HG03135 (cell line): ENCODE results near the gene HAVCR2.

Experiments
- ATAC-seq: cut with Tn5 transposase; IDR thresholded peaks from one replicate; pipeline ENCODE4 v1.9.1; 2021; ENCODE audit warnings: mild to moderate bottlenecking, moderate library complexity; ENCODE audit not compliant: unreplicated experiment

The HAVCR2 gene

GRCh38 chr5:157108976-157109375, at the start of gene HAVCR2:
Gene HAVCR2 (minus strand): TSS chr5:157109044. CDS start chr5:157108983, 61 bp downstream.
- peak; percentile 83 for ATAC-seq

GRCh38 chr5:157157293-157157891, 48.5 kb upstream of the HAVCR2 start:
- ATAC-seq = no peak

GRCh38 chr5:157155297-157155696, 46.5 kb upstream of the HAVCR2 start:
- no peak for ATAC-seq

- ATAC-seq = no peak
Measured at GRCh38 chr5:157150995-157151394, 42.2 kb upstream of the HAVCR2 start.

GRCh38 chr5:157148734-157149615, 40.1 kb upstream of the HAVCR2 start:
- no peak for ATAC-seq

- ATAC-seq = peak; percentile 36
Measured at GRCh38 chr5:157143127-157143971, 34.5 kb upstream of the HAVCR2 start.

- peak; percentile 100 for ATAC-seq
Measured at GRCh38 chr5:157142317-157143126, 33.7 kb upstream of the HAVCR2 start, which contains the start of gene MED7. Gene MED7 (minus strand): TSS chr5:157142865. CDS start chr5:157139431, 3,434 bp downstream.

GRCh38 chr5:157137691-157138090, 28.8 kb upstream of the HAVCR2 start:
- ATAC-seq = no peak

GRCh38 chr5:157132281-157132612, 23.4 kb upstream of the HAVCR2 start:
- ATAC-seq = no peak

GRCh38 chr5:157130925-157131324, 22.1 kb upstream of the HAVCR2 start:
- no peak for ATAC-seq

GRCh38 chr5:157121709-157122108, 12.9 kb upstream of the HAVCR2 start:
- no peak for ATAC-seq

GRCh38 chr5:157120102-157120501, 11.3 kb upstream of the HAVCR2 start:
- ATAC-seq = no peak

GRCh38 chr5:157116483-157116954, 7.7 kb upstream of the HAVCR2 start:
- ATAC-seq = no peak

GRCh38 chr5:157115502-157115901, 6.7 kb upstream of the HAVCR2 start:
- ATAC-seq = no peak

GRCh38 chr5:157115012-157115411, 6.2 kb upstream of the HAVCR2 start:
- no peak for ATAC-seq

- no peak for ATAC-seq
Measured at GRCh38 chr5:157113002-157113401, 4.2 kb upstream of the HAVCR2 start.

- ATAC-seq = peak; percentile 68
Measured at GRCh38 chr5:157109744-157110143, 900 bp upstream of the HAVCR2 start.

GRCh38 chr5:157107508-157107907, 1.3 kb downstream of the HAVCR2 start:
- no peak for ATAC-seq

- no peak for ATAC-seq
Measured at GRCh38 chr5:157106630-157107461, 2.0 kb downstream of the HAVCR2 start.
